OCI-LY1 (cell line): Measurements from ENCODE around the gene HFE.
A peak's percentile ranks its signal among the peaks of the same experiment; 100 is the strongest.

Source experiments
- H2AFZ ChIP-seq: fragments of 200-600 bp; sonication (generic), shearing (Covaris generic); 2 replicates; pipeline ENCODE4 v1.6.0; 2014; ENCODE audit warnings: antibody characterized with exemption, mild to moderate bottlenecking, low read length
- H3F3A ChIP-seq: fragments of 200-600 bp; sonication (generic), shearing (Covaris generic); 2 replicates; pipeline ENCODE4 v1.6.0; 2014; ENCODE audit warnings: mild to moderate bottlenecking, antibody characterized with exemption, low read length, moderate library complexity; ENCODE audit not compliant: insufficient read depth
- H3K27ac ChIP-seq: fragments of 200-600 bp; sonication (generic); 2 replicates; pipeline ENCODE4 v1.5.1; 2014; ENCODE audit warnings: low read length, mixed run types, mild to moderate bottlenecking, low read depth; ENCODE audit not compliant: poor library complexity, severe bottlenecking
- H3K27me3 ChIP-seq: fragments of 200-600 bp; sonication (generic); 2 replicates; pipeline ENCODE4 v1.6.0; 2014; ENCODE audit warnings: antibody characterized with exemption, mild to moderate bottlenecking, low read length, moderate library complexity; ENCODE audit not compliant: insufficient read depth
- H3K36me3 ChIP-seq: fragments of 200-600 bp; sonication (generic); 2 replicates; pipeline ENCODE4 v1.6.1; 2014; ENCODE audit warnings: mild to moderate bottlenecking, antibody characterized with exemption, low read length, moderate library complexity, mixed read lengths; ENCODE audit not compliant: insufficient read depth
- H3K4me1 ChIP-seq: fragments of 200-600 bp; sonication (generic); 2 replicates; pipeline ENCODE4 v1.5.1; 2014; ENCODE audit warnings: mild to moderate bottlenecking, low read length, moderate library complexity; ENCODE audit not compliant: insufficient read depth, severe bottlenecking
- H3K4me2 ChIP-seq: fragments of 200-600 bp; sonication (generic), shearing (Covaris generic); 2 replicates; pipeline ENCODE4 v1.6.1; 2014; ENCODE audit warnings: low read length
- H3K4me3 ChIP-seq: fragments of 200-600 bp; sonication (generic); 2 replicates; pipeline ENCODE4 v1.5.1; 2014; ENCODE audit warnings: low read length, low read depth, mild to moderate bottlenecking, mixed read lengths; ENCODE audit not compliant: poor library complexity, severe bottlenecking
- H3K79me2 ChIP-seq: fragments of 200-600 bp; shearing (Covaris generic); 2 replicates; pipeline ENCODE4 v1.6.1; 2016; ENCODE audit warnings: mixed run types, low read length, mixed read lengths; ENCODE audit not compliant: insufficient read depth
- H3K9ac ChIP-seq: fragments of 200-600 bp; sonication (generic), shearing (Covaris generic); 2 replicates; pipeline ENCODE4 v1.6.1; 2014; ENCODE audit warnings: mild to moderate bottlenecking, low read length, mixed read lengths
- H3K9me2 ChIP-seq: fragments of 200-600 bp; sonication (generic), shearing (Covaris generic); 2 replicates; pipeline ENCODE4 v1.6.1; 2014; ENCODE audit warnings: low read depth, mild to moderate bottlenecking, low read length, mixed read lengths
- H3K9me3 ChIP-seq: fragments of 200-600 bp; shearing (Covaris generic); 2 replicates; pipeline ENCODE4 v1.6.1; 2014; ENCODE audit warnings: low read length, mixed read lengths
- H4K20me1 ChIP-seq: fragments of 200-600 bp; sonication (generic), shearing (Covaris generic); 2 replicates; pipeline ENCODE4 v1.6.0; 2016; ENCODE audit warnings: mild to moderate bottlenecking, low read length; ENCODE audit not compliant: insufficient read depth
- EZH2 ChIP-seq: fragments of 200-600 bp; sonication (generic), shearing (Covaris generic); IDR thresholded peaks from 2 replicates; pipeline ENCODE4 v1.8.0; 2017; ENCODE audit warnings: borderline replicate concordance, mixed run types, mild to moderate bottlenecking, antibody characterized with exemption, low read length, moderate library complexity, mixed read lengths
- TF ChIP-seq, protein P1 (sequence below): fragments of 200-600 bp; sonication (generic), shearing (Covaris generic); IDR thresholded peaks from 2 replicates; pipeline ENCODE4 v1.5.1; 2017; ENCODE audit warnings: mild to moderate bottlenecking, antibody characterized with exemption, low read length, moderate library complexity, mixed read lengths

The HFE gene

GRCh38 chr6:26086211-26086610 is 1.0 kb upstream of the HFE start:
- Histone ChIP-seq H3K27me3 (no peaks in the 10 kb centered on the region; the same call in 1 of the 2 replicates), H4K20me1 (no peaks in the 10 kb centered on the region), H3K4me2 (no peak overlapping the region), H3K9ac (no peak overlapping the region), H3F3A (0 out of 2 replicates have a peak, but pooled peaks cover 2% of the 10 kb centered on the region), H3K27ac (no peak overlapping the region), H3K9me3 (peaks cover 14% of the 10 kb centered on the region), H3K9me2 (no peaks in the 10 kb centered on the region), H3K79me2 (no peaks in the 10 kb centered on the region), H2AFZ (no peak overlapping the region), H3K36me3 (peaks cover 5% of the 10 kb centered on the region; the same call in 1 of the 2 replicates), H3K4me1 (peaks cover 18% of the 10 kb centered on the region), H3K4me3 (no peak overlapping the region)
- TF ChIP-seq, protein P1, sequence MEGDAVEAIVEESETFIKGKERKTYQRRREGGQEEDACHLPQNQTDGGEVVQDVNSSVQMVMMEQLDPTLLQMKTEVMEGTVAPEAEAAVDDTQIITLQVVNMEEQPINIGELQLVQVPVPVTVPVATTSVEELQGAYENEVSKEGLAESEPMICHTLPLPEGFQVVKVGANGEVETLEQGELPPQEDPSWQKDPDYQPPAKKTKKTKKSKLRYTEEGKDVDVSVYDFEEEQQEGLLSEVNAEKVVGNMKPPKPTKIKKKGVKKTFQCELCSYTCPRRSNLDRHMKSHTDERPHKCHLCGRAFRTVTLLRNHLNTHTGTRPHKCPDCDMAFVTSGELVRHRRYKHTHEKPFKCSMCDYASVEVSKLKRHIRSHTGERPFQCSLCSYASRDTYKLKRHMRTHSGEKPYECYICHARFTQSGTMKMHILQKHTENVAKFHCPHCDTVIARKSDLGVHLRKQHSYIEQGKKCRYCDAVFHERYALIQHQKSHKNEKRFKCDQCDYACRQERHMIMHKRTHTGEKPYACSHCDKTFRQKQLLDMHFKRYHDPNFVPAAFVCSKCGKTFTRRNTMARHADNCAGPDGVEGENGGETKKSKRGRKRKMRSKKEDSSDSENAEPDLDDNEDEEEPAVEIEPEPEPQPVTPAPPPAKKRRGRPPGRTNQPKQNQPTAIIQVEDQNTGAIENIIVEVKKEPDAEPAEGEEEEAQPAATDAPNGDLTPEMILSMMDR: no peak
- no peak for TF ChIP-seq EZH2

DNA sequence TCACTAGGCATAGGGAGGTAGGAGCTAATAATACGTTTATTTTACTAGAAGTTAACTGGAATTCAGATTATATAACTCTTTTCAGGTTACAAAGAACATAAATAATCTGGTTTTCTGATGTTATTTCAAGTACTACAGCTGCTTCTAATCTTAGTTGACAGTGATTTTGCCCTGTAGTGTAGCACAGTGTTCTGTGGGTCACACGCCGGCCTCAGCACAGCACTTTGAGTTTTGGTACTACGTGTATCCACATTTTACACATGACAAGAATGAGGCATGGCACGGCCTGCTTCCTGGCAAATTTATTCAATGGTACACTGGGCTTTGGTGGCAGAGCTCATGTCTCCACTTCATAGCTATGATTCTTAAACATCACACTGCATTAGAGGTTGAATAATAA is 1.1 kb downstream of the HFE start:
- Histone ChIP-seq H3K9me2 (no peaks in the 10 kb centered on the region), H2AFZ (no peak overlapping the region), H4K20me1 (no peaks in the 10 kb centered on the region), H3K4me1 (peaks cover 26% of the 10 kb centered on the region), H3K9ac (peak overlapping the region; percentile 64; the same call in 1 of the 2 replicates), H3K4me3 (peak overlapping the region; percentile 67), H3K9me3 (no peaks in the 10 kb centered on the region), H3K27me3 (no peaks in the 10 kb centered on the region; the same call in 1 of the 2 replicates), H3K79me2 (no peaks in the 10 kb centered on the region), H3K36me3 (no peaks in the 10 kb centered on the region; the same call in 1 of the 2 replicates), H3K4me2 (peak overlapping the region; percentile 97), H3K27ac (no peak overlapping the region), H3F3A (0 out of 2 replicates have a peak, but pooled peaks cover 2% of the 10 kb centered on the region)
- no peak for TF ChIP-seq EZH2
- TF ChIP-seq, protein P1: no peak

GRCh38 chr6:26089272-26089671 is 2.0 kb downstream of the HFE start:
- Histone ChIP-seq H3K4me3 (no peak overlapping the region), H3K9me3 (no peaks in the 10 kb centered on the region), H3K36me3 (no peaks in the 10 kb centered on the region; the same call in 1 of the 2 replicates), H3K27me3 (no peaks in the 10 kb centered on the region), H4K20me1 (no peaks in the 10 kb centered on the region), H3K27ac (no peak overlapping the region), H3F3A (0 out of 2 replicates have a peak, but pooled peaks cover 2% of the 10 kb centered on the region), H3K4me1 (peaks cover 26% of the 10 kb centered on the region), H3K9ac (no peak overlapping the region), H3K4me2 (no peak overlapping the region), H3K9me2 (no peaks in the 10 kb centered on the region), H3K79me2 (no peaks in the 10 kb centered on the region), H2AFZ (no peak overlapping the region)
- TF ChIP-seq EZH2: no peak
- TF ChIP-seq, protein P1: no peak
